Measurements from ENCODE around the gene CPED1.
"Not testable (repeated sequence)": the region's sequence is repeated elsewhere in the genome, so short reads cannot be mapped to it uniquely, and the experiment has no call there.

The CPED1 gene

GRCh38 chr7:121157885-121158590, 169.5 kb downstream of the CPED1 start:
- DNase-seq = no peak

- DNase-seq = no peak
Observed at GRCh38 chr7:121158665-121159064, 170.2 kb downstream of the CPED1 start.

GRCh38 chr7:121159553-121159952, 171.0 kb downstream of the CPED1 start:
- DNase-seq = no peak

- no peak for DNase-seq
Observed at GRCh38 chr7:121160150-121161008, 171.9 kb downstream of the CPED1 start.

GRCh38 chr7:121163699-121164098, 175.2 kb downstream of the CPED1 start:
- DNase-seq = no peak

- DNase-seq = no peak
Observed at GRCh38 chr7:121164247-121164646, 175.7 kb downstream of the CPED1 start.

GRCh38 chr7:121166916-121167315, 178.4 kb downstream of the CPED1 start:
- DNase-seq = no peak

- no peak for DNase-seq
Observed at GRCh38 chr7:121167971-121168370, 179.5 kb downstream of the CPED1 start.

GRCh38 chr7:121169469-121169868, 181.0 kb downstream of the CPED1 start:
- no peak for DNase-seq

GRCh38 chr7:121172484-121172883, 184.0 kb downstream of the CPED1 start:
- no peak for DNase-seq

- DNase-seq = no peak
Observed at GRCh38 chr7:121175826-121176225, 187.3 kb downstream of the CPED1 start.

GRCh38 chr7:121178452-121178851, 189.9 kb downstream of the CPED1 start:
- DNase-seq = no peak

GRCh38 chr7:121178869-121179497, 190.5 kb downstream of the CPED1 start:
- DNase-seq = no peak

- DNase-seq = no peak
Observed at GRCh38 chr7:121180436-121181063, 192.0 kb downstream of the CPED1 start.

- DNase-seq = no peak
Observed at GRCh38 chr7:121181357-121181756, 192.8 kb downstream of the CPED1 start.

GRCh38 chr7:121182281-121182680, 193.8 kb downstream of the CPED1 start:
- DNase-seq = no peak

- no peak for DNase-seq
Observed at GRCh38 chr7:121182902-121183301, 194.4 kb downstream of the CPED1 start.

GRCh38 chr7:121183883-121184282, 195.4 kb downstream of the CPED1 start:
- not testable (repeated sequence) for DNase-seq

GRCh38 chr7:121186746-121187145, 198.2 kb downstream of the CPED1 start:
- no peak for DNase-seq

- DNase-seq = no peak
Observed at GRCh38 chr7:121187222-121187621, 198.7 kb downstream of the CPED1 start.

GRCh38 chr7:121187676-121188075, 199.2 kb downstream of the CPED1 start:
- no peak for DNase-seq

- no peak for DNase-seq
Observed at GRCh38 chr7:121192834-121193233, 204.3 kb downstream of the CPED1 start.

GRCh38 chr7:121195010-121195409, 206.5 kb downstream of the CPED1 start:
- no peak for DNase-seq
